Trophoblast cell (in vitro differentiated cells and primary cell): ENCODE results near the gene ANKRD65.

Experiments
- DNase-seq, 2 donors: peaks; one replicate each; pipeline ENCODE4 v3.0.0-alpha.2; 2016
- H2AFZ ChIP-seq: 2 replicates; pipeline ENCODE4 v1.6.1; 2013; ENCODE audit warnings: low read length, moderate library complexity, mild to moderate bottlenecking; ENCODE audit not compliant: insufficient read depth, poor library complexity
- H2AK5ac ChIP-seq: 2 replicates; pipeline ENCODE4 v1.6.1; 2013; ENCODE audit warnings: mild to moderate bottlenecking, low read length
- H2BK120ac ChIP-seq: 2 replicates; pipeline ENCODE4 v1.6.1; 2013; ENCODE audit warnings: low read length, mild to moderate bottlenecking, moderate library complexity; ENCODE audit not compliant: insufficient read depth, poor library complexity
- H2BK12ac ChIP-seq: 2 replicates; pipeline ENCODE4 v1.6.1; 2013; ENCODE audit warnings: mild to moderate bottlenecking, low read length, moderate library complexity
- H2BK5ac ChIP-seq: 2 replicates; pipeline ENCODE4 v1.6.1; 2013; ENCODE audit warnings: low read length, low read depth, moderate library complexity, mild to moderate bottlenecking; ENCODE audit not compliant: poor library complexity
- H3K14ac ChIP-seq: 2 replicates; pipeline ENCODE4 v1.6.1; 2013; ENCODE audit warnings: mild to moderate bottlenecking, low read length
- H3K18ac ChIP-seq: 2 replicates; pipeline ENCODE4 v1.6.1; 2013; ENCODE audit warnings: mild to moderate bottlenecking, low read length
- H3K23ac ChIP-seq: 2 replicates; pipeline ENCODE4 v1.6.1; 2013; ENCODE audit warnings: low read length
- H3K27ac ChIP-seq: 2 replicates; pipeline ENCODE4 v1.5.1; 2013; ENCODE audit warnings: low read depth, mild to moderate bottlenecking, inconsistent platforms, low read length, moderate library complexity
- H3K27me3 ChIP-seq: 2 replicates; pipeline ENCODE4 v1.6.1; 2013; ENCODE audit warnings: inconsistent platforms, mild to moderate bottlenecking, low read length, moderate library complexity; ENCODE audit not compliant: insufficient read depth
- H3K36me3 ChIP-seq, 2 experiments: 1 replicate in 1 of 2; 2 replicates in 1 of 2; pipeline ENCODE4 v1.6.1; 2013; ENCODE audit warnings: low read length in 2 of 2, mild to moderate bottlenecking in 2 of 2, moderate library complexity in 1 of 2; ENCODE audit not compliant: insufficient read depth in 2 of 2, control insufficient read depth in 1 of 2
- H3K4ac ChIP-seq: 2 replicates; pipeline ENCODE4 v1.6.1; 2013; ENCODE audit warnings: low read depth, mild to moderate bottlenecking, low read length, moderate library complexity
- H3K4me1 ChIP-seq, 2 experiments: 1 replicate in 1 of 2; 2 replicates in 1 of 2; pipeline ENCODE4 v1.6.1; 2013; ENCODE audit warnings: low read length in 2 of 2, mild to moderate bottlenecking in 2 of 2, moderate library complexity in 1 of 2; ENCODE audit not compliant: insufficient read depth in 2 of 2, control insufficient read depth in 1 of 2
- H3K4me2 ChIP-seq: 2 replicates; pipeline ENCODE4 v1.6.1; 2013; ENCODE audit warnings: inconsistent platforms, mild to moderate bottlenecking, low read length, moderate library complexity
- H3K4me3 ChIP-seq: 2 replicates; pipeline ENCODE4 v1.5.1; 2013; ENCODE audit warnings: mild to moderate bottlenecking, low read depth, low read length, inconsistent platforms
- H3K79me1 ChIP-seq: one replicate; pipeline ENCODE4 v1.6.1; 2013; ENCODE audit warnings: low read length
- H3K79me2 ChIP-seq: 2 replicates; pipeline ENCODE4 v1.6.1; 2013; ENCODE audit warnings: low read length, mild to moderate bottlenecking; ENCODE audit not compliant: control insufficient read depth, insufficient read depth, poor library complexity
- H3K9ac ChIP-seq: 2 replicates; pipeline ENCODE4 v1.6.1; 2013; ENCODE audit warnings: mild to moderate bottlenecking, low read length
- H3K9me3 ChIP-seq: 2 replicates; pipeline ENCODE4 v1.6.1; 2013; ENCODE audit warnings: low read depth, mild to moderate bottlenecking, control low read depth, inconsistent platforms, low read length; ENCODE audit not compliant: insufficient read depth
- H4K12ac ChIP-seq: 2 replicates; pipeline ENCODE4 v1.6.1; 2013; ENCODE audit warnings: low read depth, mild to moderate bottlenecking, low read length, moderate library complexity
- H4K8ac ChIP-seq: 2 replicates; pipeline ENCODE4 v1.6.1; 2013; ENCODE audit warnings: low read depth, mild to moderate bottlenecking, low read length, moderate library complexity
- H4K91ac ChIP-seq: one replicate; pipeline ENCODE4 v1.6.1; 2013; ENCODE audit warnings: low read depth, mild to moderate bottlenecking, low read length, moderate library complexity
- WGBS: extraction: QIAGEN DNeasy Blood & Tissue Kit; methylation state at CpG from one replicate; pipeline ENCODE4 v1.1.7; 2013; ENCODE audit warnings: missing lambda C conversion rate; ENCODE audit not compliant: insufficient read length, insufficient coverage; ENCODE audit errors: extremely low coverage; 5-methylcytosine and 5-hydroxymethylcytosine counted together

The ANKRD65 gene

GRCh38 chr1:1401457-1402010, 19.5 kb downstream of the ANKRD65 start:
- Histone ChIP-seq H3K9ac (no peak overlapping the region), H3K27me3 (no peaks in the 10 kb centered on the region), H2AK5ac (no peak overlapping the region), H2BK12ac (no peak overlapping the region), H4K91ac (no peak overlapping the region), H2BK5ac (no peak overlapping the region), H4K8ac (no peak overlapping the region), H3K27ac (no peak overlapping the region), H2BK120ac (no peak overlapping the region), H3K79me2 (peaks cover 23% of the 10 kb centered on the region), H3K14ac (no peak overlapping the region), H2AFZ (no peak overlapping the region), H3K4me2 (no peak overlapping the region), H4K12ac (peak overlapping the region; percentile 10), H3K9me3 (no peaks in the 10 kb centered on the region), H3K4me3 (no peak overlapping the region), H3K4me1 (peaks cover 22 to 23% of the 10 kb centered on the region in 2 experiments), H3K79me1 (peaks cover 14% of the 10 kb centered on the region), H3K18ac (no peak overlapping the region), H3K23ac (no peak overlapping the region), H3K36me3 (peaks cover 58 to 63% of the 10 kb centered on the region in 2 experiments), H3K4ac (peak overlapping the region; percentile 22)
- no peak for DNase-seq
- no CpG with 5 or more reads among the region's 7 CpGs for WGBS

DNA sequence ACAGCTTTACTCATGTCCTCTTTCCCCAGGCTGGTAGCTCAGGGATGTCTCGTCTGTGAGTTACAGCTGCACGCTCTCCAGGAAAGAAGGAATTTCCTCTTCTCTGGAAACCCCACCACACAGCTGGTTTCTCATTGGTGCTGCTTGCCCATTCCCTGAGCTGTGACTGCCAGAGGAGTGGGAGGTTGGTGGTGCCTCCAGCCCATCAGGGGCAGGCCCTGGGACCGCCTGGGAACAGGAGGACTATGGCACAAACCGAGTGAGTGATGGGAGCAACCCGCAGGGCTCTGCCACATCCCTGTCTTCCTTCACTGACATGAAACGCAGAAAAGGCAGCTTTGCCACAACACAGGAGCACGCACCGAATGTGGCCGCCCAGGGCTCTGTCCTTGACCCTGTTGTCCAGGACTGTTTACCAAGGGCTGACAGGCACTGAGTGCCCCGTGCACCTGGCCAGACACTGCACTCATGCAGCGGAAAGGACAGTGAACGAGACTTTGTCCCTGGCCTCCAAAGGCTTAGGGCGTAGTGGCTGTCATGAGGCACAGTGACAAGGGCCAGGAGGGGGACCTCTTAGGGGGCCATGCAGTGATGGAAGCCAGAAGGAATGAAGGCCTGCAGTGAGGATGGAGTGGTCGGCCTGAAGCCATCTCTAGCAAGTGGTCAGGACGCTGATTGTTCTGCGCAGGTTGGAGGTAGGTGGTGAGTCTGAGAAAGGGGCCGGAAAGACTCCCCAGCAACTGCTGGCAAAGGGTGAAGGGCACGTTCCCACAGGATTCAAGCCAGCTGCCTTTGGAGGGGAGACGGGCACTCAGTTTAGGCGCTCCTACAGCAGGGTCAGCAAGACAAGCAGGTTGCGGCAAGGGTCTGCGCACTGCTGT, 20.3 kb downstream of the ANKRD65 start:
- Histone ChIP-seq H2AK5ac (no peak overlapping the region), H3K4me1 (peaks cover 17 to 18% of the 10 kb centered on the region in 2 experiments), H3K36me3 (peaks cover 54 to 59% of the 10 kb centered on the region in 2 experiments), H3K4me3 (peak overlapping the region; percentile 90), H3K79me2 (peaks cover 20% of the 10 kb centered on the region), H3K4ac (peak overlapping the region; percentile 22), H4K12ac (peak overlapping the region; percentile 62), H3K79me1 (peaks cover 12% of the 10 kb centered on the region), H3K23ac (no peak overlapping the region), H3K27me3 (no peaks in the 10 kb centered on the region), H2BK12ac (no peak overlapping the region), H3K18ac (no peak overlapping the region), H3K9me3 (no peaks in the 10 kb centered on the region), H4K8ac (peak overlapping the region; percentile 2), H4K91ac (peak overlapping the region; percentile 95), H3K27ac (no peak overlapping the region), H3K4me2 (peak overlapping the region; percentile 64), H2BK5ac (no peak overlapping the region), H3K9ac (no peak overlapping the region), H2AFZ (no peak overlapping the region), H2BK120ac (no peak overlapping the region), H3K14ac (no peak overlapping the region)
- DNase-seq = no peak
- no CpG with 5 or more reads among the region's 22 CpGs for WGBS

- H3K27me3 ChIP-seq = no peaks in the 10 kb centered on the region
- peak overlapping the region; percentile 6 for H3K4ac ChIP-seq
- peak overlapping the region; percentile 95 for H4K8ac ChIP-seq
- peak overlapping the region; percentile 95 for H4K91ac ChIP-seq
- no CpG with 5 or more reads among the region's 34 CpGs for WGBS
- peak overlapping the region; percentile 74 for H3K14ac ChIP-seq
- peak overlapping the region; percentile 88 for H2AFZ ChIP-seq
- H2BK120ac ChIP-seq = peak overlapping the region; percentile 33
- no peak overlapping the region for H2BK12ac ChIP-seq
- H3K27ac ChIP-seq = peak overlapping the region; percentile 74
- peaks cover 17 to 18% of the 10 kb centered on the region in 2 experiments for H3K4me1 ChIP-seq
- H3K79me1 ChIP-seq = peaks cover 12% of the 10 kb centered on the region
- no peak for DNase-seq
- peak overlapping the region; percentile 88 for H2BK5ac ChIP-seq
- peak overlapping the region; percentile 62 for H4K12ac ChIP-seq
- peaks cover 56 to 60% of the 10 kb centered on the region in 2 experiments for H3K36me3 ChIP-seq
- peaks cover 20% of the 10 kb centered on the region for H3K79me2 ChIP-seq
- peak overlapping the region; percentile 96 for H3K18ac ChIP-seq
- H3K4me2 ChIP-seq = peak overlapping the region; percentile 64
- peak overlapping the region; percentile 83 for H2AK5ac ChIP-seq
- no peaks in the 10 kb centered on the region for H3K9me3 ChIP-seq
- peak overlapping the region; percentile 90 for H3K4me3 ChIP-seq
- peak overlapping the region; percentile 95 for H3K9ac ChIP-seq
- H3K23ac ChIP-seq = no peak overlapping the region
Measured at GRCh38 chr1:1399872-1400575, 21.1 kb downstream of the ANKRD65 start.

DNA sequence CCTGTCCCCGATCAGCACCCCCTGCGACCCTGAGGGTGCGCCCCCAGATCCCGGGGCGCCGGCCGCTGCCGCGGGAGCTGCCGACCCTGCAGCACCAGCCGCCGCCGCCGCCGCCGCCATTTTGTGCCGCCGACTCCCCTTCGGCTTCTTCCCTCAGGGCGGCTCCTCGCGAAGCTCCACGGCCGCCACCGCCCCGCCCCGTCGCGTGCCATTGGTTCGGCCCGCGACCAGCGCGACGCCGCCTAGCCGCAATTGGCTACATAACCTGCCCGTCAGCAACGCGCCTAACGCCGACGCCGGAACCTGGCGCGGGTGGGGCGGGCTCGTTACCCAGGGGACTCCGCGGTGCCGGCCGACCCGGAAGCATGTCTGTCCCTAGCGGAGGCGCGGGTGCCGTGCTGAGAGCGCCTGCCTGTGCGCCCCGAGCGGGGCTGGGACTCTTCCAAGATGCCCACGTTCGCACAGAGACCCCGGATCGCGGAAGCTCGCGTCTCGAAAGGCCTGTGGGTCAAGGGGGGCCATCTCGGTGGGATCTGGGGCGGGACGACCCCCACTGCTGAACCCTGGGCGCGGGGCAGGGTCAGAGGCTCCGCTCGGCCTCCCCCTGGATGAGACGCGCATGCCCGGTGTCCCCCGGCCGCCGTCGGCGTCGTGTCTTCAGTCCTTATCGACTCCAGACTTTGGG, 21.7 kb downstream of the ANKRD65 start, which contains the start of gene CCNL2:
Gene CCNL2, minus strand, starts transcription at position 149 of the 685 bp plus-strand sequence. Its CDS starts 29 bp downstream, at position 120.
- WGBS = no CpG with 5 or more reads among the region's 86 CpGs
- Histone ChIP-seq H3K18ac (peak within 1 kb of the TSS; percentile 97), H2BK5ac (peak within 1 kb of the TSS; percentile 88), H4K12ac (peak within 1 kb of the TSS; percentile 99), H4K91ac (peak within 1 kb of the TSS; percentile 98), H3K14ac (peak within 1 kb of the TSS; percentile 99), H4K8ac (peak within 1 kb of the TSS; percentile 98), H3K36me3 (peaks cover 57 to 59% of the 10 kb centered on the region in 2 experiments), H3K79me1 (peaks cover 12% of the 10 kb centered on the region), H3K9me3 (no peaks in the 10 kb centered on the region), H3K9ac (peak within 1 kb of the TSS; percentile 100), H3K27ac (peak within 1 kb of the TSS; percentile 74), H2BK120ac (peak within 1 kb of the TSS; percentile 95), H3K4ac (peak within 1 kb of the TSS; percentile 100), H3K4me1 (peaks cover 17 to 18% of the 10 kb centered on the region in 2 experiments), H2BK12ac (peak within 1 kb of the TSS; percentile 16), H3K4me3 (peak within 1 kb of the TSS; percentile 99), H2AFZ (peak within 1 kb of the TSS; percentile 88), H3K79me2 (peaks cover 20% of the 10 kb centered on the region), H3K4me2 (peak within 1 kb of the TSS; percentile 96), H3K27me3 (no peaks in the 10 kb centered on the region), H2AK5ac (peak within 1 kb of the TSS; percentile 99), H3K23ac (no peak within 1 kb of the TSS)
- peak; percentile 99 to 100 for DNase-seq
